Lung (tissue), 12 donors: ENCODE measurements around the gene UBR1. TPM values are rescaled to one million over a fixed set of nuclear protein-coding genes. Genes with fewer than 3 reads are reported as not detected.

ENCODE experiments used
- ATAC-seq: fragments of 200-7000 bp; cut with Tn5 transposase; one replicate; pipeline ENCODE4 v1.9.1; 2020; ENCODE audit warnings: moderate number of reproducible peaks; ENCODE audit not compliant: insufficient read depth, low FRiP score
- DNase-seq, 3 donors: peaks; one replicate each; pipeline ENCODE4 v3.0.0-alpha.2; 2013 to 2017
- H3K27ac ChIP-seq, 2 donors: one replicate each; pipeline ENCODE4 v1.5.1; 2013; ENCODE audit warnings: mild to moderate bottlenecking in 2 of 2, moderate library complexity in 2 of 2, control low read depth in 1 of 2, inconsistent platforms in 1 of 2, low read depth in 1 of 2, low read length in 1 of 2
- H3K27me3 ChIP-seq, 3 donors: one replicate each; pipeline ENCODE4 v1.5.1; 2013; ENCODE audit warnings: low read length in 2 of 3; ENCODE audit not compliant: control insufficient read depth in 3 of 3, insufficient read depth in 3 of 3
- H3K36me3 ChIP-seq, 4 donors: one replicate each; pipeline ENCODE4 v1.5.1; 2013; ENCODE audit warnings: low read length in 4 of 4, mild to moderate bottlenecking in 1 of 4, moderate library complexity in 1 of 4; ENCODE audit not compliant: control insufficient read depth in 4 of 4, insufficient read depth in 4 of 4
- H3K4me1 ChIP-seq, 5 donors: one replicate each; pipeline ENCODE4 v1.5.1; 2013; ENCODE audit warnings: low read length in 5 of 5, mild to moderate bottlenecking in 2 of 5, moderate library complexity in 1 of 5; ENCODE audit not compliant: control insufficient read depth in 5 of 5, insufficient read depth in 5 of 5
- H3K4me3 ChIP-seq: one replicate; pipeline ENCODE4 v1.5.1; 2013; ENCODE audit warnings: mild to moderate bottlenecking, control low read depth, moderate library complexity
- H3K9ac ChIP-seq, 2 donors: one replicate each; pipeline ENCODE4 v1.5.1; 2013; ENCODE audit warnings: low read length in 2 of 2, control low read depth in 1 of 2; ENCODE audit not compliant: insufficient read depth in 1 of 2
- H3K9me3 ChIP-seq, 4 donors: one replicate each; pipeline ENCODE4 v1.5.1; 2013; ENCODE audit warnings: low read length in 3 of 4, mild to moderate bottlenecking in 1 of 4, moderate library complexity in 1 of 4; ENCODE audit not compliant: control insufficient read depth in 4 of 4, insufficient read depth in 3 of 4
- CTCF ChIP-seq: IDR thresholded peaks from 2 replicates; pipeline ENCODE4 v1.5.1; 2012; ENCODE audit warnings: mild to moderate bottlenecking; ENCODE audit errors: control extremely low read depth, extremely low read depth
- WGBS, 2 donors: extraction: QIAGEN DNeasy Blood & Tissue Kit; methylation state at CpG; one replicate each; pipeline ENCODE4 v1.1.7; 2013; 5-methylcytosine and 5-hydroxymethylcytosine counted together
- polyA plus RNA-seq, 2 donors: library from polyadenylated mRNA; stranded (reverse); fragments of 200-250 nt; gene quantifications; one replicate each; pipeline ENCODE4 v1.2.1, GENCODE V29; 2013
- total RNA-seq, 2 donors: library from RNA; depleted of rRNA in 1 of 2; stranded (reverse); fragments of >200 nt in 1 of 2; gene quantifications; one replicate each; pipeline ENCODE4 v1.2.1, GENCODE V29; 2014 to 2021
- donor health status: control.
- donor health status: control.
- donor health status: Bipolar disorder and iron deficiency.
- donor health status: healthy.
- donor health status: DM: yes; HTN: yes; CAD: no.

The UBR1 gene
- total and polyA plus RNA-seq, 4 donors: 5.7 to 70.3 (median 17.2) TPM

DNA sequence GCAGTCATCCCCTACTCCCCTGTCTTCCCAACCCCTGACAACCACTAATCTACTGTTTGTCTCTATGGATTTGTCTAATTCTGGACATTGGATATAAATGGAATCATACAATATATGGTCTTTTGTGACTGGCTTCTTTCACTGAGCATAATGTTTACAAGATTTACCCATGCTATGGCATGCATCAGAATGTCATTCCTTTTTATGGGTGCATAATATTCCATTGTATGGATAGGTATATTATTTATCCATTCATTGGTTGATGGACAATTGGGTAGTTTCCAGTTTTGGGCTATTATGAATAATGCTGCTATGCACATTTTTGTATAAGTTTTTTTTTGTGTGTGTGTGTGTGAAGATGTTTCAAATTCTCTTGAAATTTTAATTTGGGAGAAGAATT lies 168.7 kb downstream of the UBR1 start:
- TF ChIP-seq CTCF: no peak
- no peak overlapping the region for H3K27ac ChIP-seq
- H3K9me3 ChIP-seq: no peaks in the 10 kb centered on the region
- no peak overlapping the region for H3K9ac ChIP-seq
- ATAC-seq (no peak), DNase-seq (no peak)
- no peaks in the 10 kb centered on the region for H3K27me3 ChIP-seq
- no peaks in the 10 kb centered on the region for H3K36me3 ChIP-seq
- H3K4me1 ChIP-seq: no peaks in the 10 kb centered on the region
- H3K4me3 ChIP-seq: no peak overlapping the region

DNA sequence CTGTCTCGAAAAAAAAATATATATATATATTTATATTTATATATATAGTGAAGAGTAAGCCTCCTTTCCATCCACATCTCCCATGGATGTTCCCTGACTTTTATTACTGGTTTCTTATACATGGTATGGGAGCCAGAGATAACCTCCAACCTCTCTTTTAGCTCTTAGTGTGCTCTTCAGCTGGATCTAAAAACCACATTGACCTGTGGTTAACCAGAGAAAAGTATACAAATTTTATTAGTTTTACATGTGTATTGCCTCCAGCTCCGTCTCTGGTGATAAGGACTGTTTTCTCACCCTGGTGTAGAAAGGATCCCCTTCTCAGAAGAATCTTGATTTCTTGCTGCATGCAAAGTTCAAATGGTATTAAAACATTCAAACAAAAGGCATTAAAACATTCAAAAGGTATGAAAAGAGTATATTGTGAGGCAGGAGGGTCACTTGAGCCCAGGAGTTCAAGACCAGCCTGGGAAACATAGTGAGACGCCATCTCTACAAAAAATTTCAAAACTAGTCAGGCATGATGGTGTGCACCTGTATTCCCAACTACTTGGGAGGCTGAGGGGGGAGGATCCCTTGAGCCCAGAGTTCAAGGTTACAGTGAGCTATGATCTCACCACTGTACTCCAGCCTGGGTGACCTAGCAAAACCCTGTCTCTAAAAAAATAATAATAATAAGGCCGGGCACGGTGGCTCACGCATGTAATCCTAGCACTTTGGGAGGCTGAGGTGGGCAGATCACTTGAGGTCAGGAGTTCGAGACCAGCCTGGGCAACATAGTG lies 171.8 kb downstream of the UBR1 start:
- H3K27ac ChIP-seq: no peak overlapping the region
- no peak overlapping the region for H3K9ac ChIP-seq
- ATAC-seq (no peak), DNase-seq (no peak)
- TF ChIP-seq CTCF: no peak
- WGBS, 2 donors: 84 to 91% methylated on average over 7 of the region's 7 CpGs
- H3K27me3 ChIP-seq: no peaks in the 10 kb centered on the region
- H3K4me1 ChIP-seq: no peaks in the 10 kb centered on the region
- no peak overlapping the region for H3K4me3 ChIP-seq
- H3K9me3 ChIP-seq: no peaks in the 10 kb centered on the region
- H3K36me3 ChIP-seq: no peaks in the 10 kb centered on the region

DNA sequence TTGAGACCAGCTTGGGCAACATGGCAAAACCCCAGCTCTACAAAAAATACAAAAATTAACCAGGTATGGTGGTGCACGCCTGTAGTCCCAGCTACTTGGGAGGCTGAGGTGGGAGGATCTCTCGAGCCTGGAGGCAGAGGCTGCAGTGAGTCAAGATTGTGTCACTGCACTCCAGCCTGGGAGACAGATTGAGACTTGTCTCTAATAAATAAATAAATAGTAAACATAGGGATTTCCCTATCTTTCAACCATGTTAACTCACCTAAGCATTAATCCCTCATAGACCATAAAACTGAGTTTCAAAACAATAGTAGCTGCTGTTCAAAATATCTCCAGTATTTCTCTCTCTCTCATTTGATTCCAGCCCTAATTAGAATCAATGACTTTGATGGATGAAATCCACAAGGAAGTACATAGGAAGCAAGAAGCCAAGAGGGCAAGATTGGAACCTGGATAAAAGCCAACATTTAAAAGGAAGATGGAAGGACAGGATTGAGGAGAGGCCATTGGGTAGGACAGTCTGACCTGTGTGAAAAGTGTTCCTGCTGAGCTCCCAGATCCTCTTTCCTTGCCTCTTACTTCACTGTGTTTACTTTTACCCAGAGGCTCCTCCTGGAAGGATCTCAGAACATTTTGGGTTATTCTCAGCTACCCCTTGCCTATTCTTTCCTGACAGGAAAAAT lies 172.9 kb downstream of the UBR1 start:
- H3K9me3 ChIP-seq: no peaks in the 10 kb centered on the region
- no peaks in the 10 kb centered on the region for H3K36me3 ChIP-seq
- no peaks in the 10 kb centered on the region for H3K27me3 ChIP-seq
- ATAC-seq: no peak
- no peak overlapping the region for H3K9ac ChIP-seq
- H3K4me3 ChIP-seq: no peak overlapping the region
- no peak for DNase-seq
- no peaks in the 10 kb centered on the region for H3K4me1 ChIP-seq
- TF ChIP-seq CTCF: no peak
- WGBS, 2 donors: 92 to 95% methylated on average over 2 of the region's 2 CpGs
- H3K27ac ChIP-seq: no peak overlapping the region
